HG03066 (cell line): ENCODE data around the gene CDH13.

Source experiments
- ATAC-seq: cut with Tn5 transposase; IDR thresholded peaks from one replicate; pipeline ENCODE4 v1.9.1; 2021; ENCODE audit warnings: low read depth; ENCODE audit not compliant: unreplicated experiment

Gene CDH13

GRCh38 chr16:82830944-82831343 is 204.2 kb downstream of the CDH13 start:
- no peak for ATAC-seq

- no peak for ATAC-seq
Observed at GRCh38 chr16:82832821-82833220, 206.1 kb downstream of the CDH13 start.

- ATAC-seq: no peak
Observed at GRCh38 chr16:82833378-82833993, 206.7 kb downstream of the CDH13 start.

GRCh38 chr16:82834151-82834815 is 207.5 kb downstream of the CDH13 start:
- no peak for ATAC-seq

GRCh38 chr16:82835487-82836155 is 208.9 kb downstream of the CDH13 start:
- no peak for ATAC-seq

- no peak for ATAC-seq
Observed at GRCh38 chr16:82841108-82841507, 214.3 kb downstream of the CDH13 start.

GRCh38 chr16:82843606-82844271 is 217.0 kb downstream of the CDH13 start:
- no peak for ATAC-seq

- no peak for ATAC-seq
Observed at GRCh38 chr16:82845116-82845515, 218.3 kb downstream of the CDH13 start.

- no peak for ATAC-seq
Observed at GRCh38 chr16:82846806-82847205, 220.0 kb downstream of the CDH13 start.

- ATAC-seq: no peak
Observed at GRCh38 chr16:82848013-82848412, 221.2 kb downstream of the CDH13 start.

- ATAC-seq: no peak
Observed at GRCh38 chr16:82852388-82853008, 225.7 kb downstream of the CDH13 start.

GRCh38 chr16:82855471-82855870 is 228.7 kb downstream of the CDH13 start:
- ATAC-seq: no peak

- ATAC-seq: no peak
Observed at GRCh38 chr16:82857693-82858365, 231.1 kb downstream of the CDH13 start.

GRCh38 chr16:82859662-82860061 is 232.9 kb downstream of the CDH13 start:
- no peak for ATAC-seq

GRCh38 chr16:82860071-82860470 is 233.3 kb downstream of the CDH13 start:
- ATAC-seq: no peak

GRCh38 chr16:82862057-82862456 is 235.3 kb downstream of the CDH13 start:
- ATAC-seq: no peak

- no peak for ATAC-seq
Observed at GRCh38 chr16:82864332-82865040, 237.7 kb downstream of the CDH13 start.

GRCh38 chr16:82865412-82865811 is 238.6 kb downstream of the CDH13 start:
- ATAC-seq: no peak

- no peak for ATAC-seq
Observed at GRCh38 chr16:82867485-82867884, 240.7 kb downstream of the CDH13 start.

- no peak for ATAC-seq
Observed at GRCh38 chr16:82874271-82874670, 247.5 kb downstream of the CDH13 start.
